ENCODE measurements around the gene ATF5. TPM values are rescaled to one million over a fixed set of nuclear protein-coding genes. Genes with fewer than 3 reads are reported as not detected.

ATF5 gene
- total and polyA plus RNA-seq, 10 of the 15 experiments (the other 5 are each of a cell fraction or from before 2014, with no cell fraction given) = 9.1 to 133 (median 24.0) TPM

DNA sequence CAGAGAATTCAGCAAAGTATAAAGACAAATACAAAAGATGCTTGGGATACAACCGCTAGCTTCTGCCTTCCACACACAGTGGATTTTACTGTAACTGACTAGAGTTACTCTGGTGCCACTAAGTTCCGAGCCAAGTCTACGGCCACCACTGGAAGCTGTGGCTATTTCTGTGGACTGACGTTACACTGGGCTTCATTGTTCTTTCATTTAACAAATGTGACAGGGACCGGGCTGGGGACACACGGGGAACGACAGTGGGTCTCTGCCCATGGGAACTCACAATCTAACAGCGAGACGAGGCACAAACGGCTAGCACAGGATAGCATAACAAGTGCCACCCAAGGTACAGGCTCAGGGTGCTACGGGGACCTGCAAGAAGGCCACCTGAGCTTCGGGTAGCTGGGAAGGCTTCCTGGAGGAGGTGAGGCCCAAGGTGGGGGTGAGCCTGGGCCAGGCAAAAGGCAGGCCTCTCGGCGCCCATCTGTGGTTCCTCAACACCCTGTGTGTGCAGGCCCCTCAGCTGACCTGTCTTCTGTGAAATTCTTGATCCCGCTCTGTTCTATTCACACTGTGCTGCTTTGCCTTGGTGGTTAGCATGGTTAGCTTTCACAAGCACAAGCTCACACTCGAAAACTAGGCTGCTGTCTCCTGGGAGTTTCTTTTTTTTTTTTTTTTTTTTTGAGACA lies 22.0 kb upstream of the ATF5 start (continued):
- TF ChIP-seq, protein P1, sequence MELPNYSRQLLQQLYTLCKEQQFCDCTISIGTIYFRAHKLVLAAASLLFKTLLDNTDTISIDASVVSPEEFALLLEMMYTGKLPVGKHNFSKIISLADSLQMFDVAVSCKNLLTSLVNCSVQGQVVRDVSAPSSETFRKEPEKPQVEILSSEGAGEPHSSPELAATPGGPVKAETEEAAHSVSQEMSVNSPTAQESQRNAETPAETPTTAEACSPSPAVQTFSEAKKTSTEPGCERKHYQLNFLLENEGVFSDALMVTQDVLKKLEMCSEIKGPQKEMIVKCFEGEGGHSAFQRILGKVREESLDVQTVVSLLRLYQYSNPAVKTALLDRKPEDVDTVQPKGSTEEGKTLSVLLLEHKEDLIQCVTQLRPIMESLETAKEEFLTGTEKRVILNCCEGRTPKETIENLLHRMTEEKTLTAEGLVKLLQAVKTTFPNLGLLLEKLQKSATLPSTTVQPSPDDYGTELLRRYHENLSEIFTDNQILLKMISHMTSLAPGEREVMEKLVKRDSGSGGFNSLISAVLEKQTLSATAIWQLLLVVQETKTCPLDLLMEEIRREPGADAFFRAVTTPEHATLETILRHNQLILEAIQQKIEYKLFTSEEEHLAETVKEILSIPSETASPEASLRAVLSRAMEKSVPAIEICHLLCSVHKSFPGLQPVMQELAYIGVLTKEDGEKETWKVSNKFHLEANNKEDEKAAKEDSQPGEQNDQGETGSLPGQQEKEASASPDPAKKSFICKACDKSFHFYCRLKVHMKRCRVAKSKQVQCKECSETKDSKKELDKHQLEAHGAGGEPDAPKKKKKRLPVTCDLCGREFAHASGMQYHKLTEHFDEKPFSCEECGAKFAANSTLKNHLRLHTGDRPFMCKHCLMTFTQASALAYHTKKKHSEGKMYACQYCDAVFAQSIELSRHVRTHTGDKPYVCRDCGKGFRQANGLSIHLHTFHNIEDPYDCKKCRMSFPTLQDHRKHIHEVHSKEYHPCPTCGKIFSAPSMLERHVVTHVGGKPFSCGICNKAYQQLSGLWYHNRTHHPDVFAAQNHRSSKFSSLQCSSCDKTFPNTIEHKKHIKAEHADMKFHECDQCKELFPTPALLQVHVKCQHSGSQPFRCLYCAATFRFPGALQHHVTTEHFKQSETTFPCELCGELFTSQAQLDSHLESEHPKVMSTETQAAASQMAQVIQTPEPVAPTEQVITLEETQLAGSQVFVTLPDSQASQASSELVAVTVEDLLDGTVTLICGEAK (IDR thresholded peaks at IDR 0.05; ENCODE audit: borderline replicate concordance) = no peak
- TF ChIP-seq ETV6 (conservative IDR thresholded peaks at IDR 0.05 in 1 of 2, IDR thresholded peaks at IDR 0.05 in 1 of 2; ENCODE audit: borderline replicate concordance in 1 of 2, low read depth in 1 of 2) (no peak), POLR2AphosphoS5 (IDR thresholded peaks at IDR 0.05; ENCODE audit: low read length) (no peak; the same call in 1 of the 2 replicates), SPI1 (IDR thresholded peaks at IDR 0.05; ENCODE audit: borderline replicate concordance, insufficient read depth, low read depth, low read length) (no peak), IKZF2 (IDR thresholded peaks at IDR 0.05) (no peak; a peak in 1 of 4 replicates), ASH2L (IDR thresholded peaks at IDR 0.05; ENCODE audit: borderline replicate concordance, low read depth) (no peak), EED (IDR thresholded peaks at IDR 0.05; ENCODE audit: low read depth) (no peak), PBX3 (IDR thresholded peaks at IDR 0.05; ENCODE audit: insufficient replicate concordance, low read depth, low read length) (no peak), CHD4 (IDR thresholded peaks at IDR 0.05) (no peak), ZNF217 (IDR thresholded peaks at IDR 0.05) (no peak; the same call in 1 of the 2 replicates), TCF12 (IDR thresholded peaks at IDR 0.05; ENCODE audit: low read depth, low read length) (peak; percentile 32; the same call in 1 of the 2 replicates), SUPT20H (IDR thresholded peaks at IDR 0.05; ENCODE audit: borderline replicate concordance, control insufficient read depth, low read depth, low read length) (no peak), MEF2A (IDR thresholded peaks at IDR 0.05; ENCODE audit: insufficient read depth, low read depth, low read length) (no peak), BACH1 (IDR thresholded peaks at IDR 0.05; ENCODE audit: borderline replicate concordance) (no peak), MXI1 (IDR thresholded peaks at IDR 0.05; ENCODE audit: low read depth, low read length) (no peak), MTA2 (IDR thresholded peaks at IDR 0.05; ENCODE audit: low read depth) (no peak)
- TF ChIP-seq, protein P2, sequence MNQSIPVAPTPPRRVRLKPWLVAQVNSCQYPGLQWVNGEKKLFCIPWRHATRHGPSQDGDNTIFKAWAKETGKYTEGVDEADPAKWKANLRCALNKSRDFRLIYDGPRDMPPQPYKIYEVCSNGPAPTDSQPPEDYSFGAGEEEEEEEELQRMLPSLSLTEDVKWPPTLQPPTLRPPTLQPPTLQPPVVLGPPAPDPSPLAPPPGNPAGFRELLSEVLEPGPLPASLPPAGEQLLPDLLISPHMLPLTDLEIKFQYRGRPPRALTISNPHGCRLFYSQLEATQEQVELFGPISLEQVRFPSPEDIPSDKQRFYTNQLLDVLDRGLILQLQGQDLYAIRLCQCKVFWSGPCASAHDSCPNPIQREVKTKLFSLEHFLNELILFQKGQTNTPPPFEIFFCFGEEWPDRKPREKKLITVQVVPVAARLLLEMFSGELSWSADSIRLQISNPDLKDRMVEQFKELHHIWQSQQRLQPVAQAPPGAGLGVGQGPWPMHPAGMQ (IDR thresholded peaks at IDR 0.05; ENCODE audit: borderline replicate concordance) = no peak
- TF ChIP-seq, protein P3, sequence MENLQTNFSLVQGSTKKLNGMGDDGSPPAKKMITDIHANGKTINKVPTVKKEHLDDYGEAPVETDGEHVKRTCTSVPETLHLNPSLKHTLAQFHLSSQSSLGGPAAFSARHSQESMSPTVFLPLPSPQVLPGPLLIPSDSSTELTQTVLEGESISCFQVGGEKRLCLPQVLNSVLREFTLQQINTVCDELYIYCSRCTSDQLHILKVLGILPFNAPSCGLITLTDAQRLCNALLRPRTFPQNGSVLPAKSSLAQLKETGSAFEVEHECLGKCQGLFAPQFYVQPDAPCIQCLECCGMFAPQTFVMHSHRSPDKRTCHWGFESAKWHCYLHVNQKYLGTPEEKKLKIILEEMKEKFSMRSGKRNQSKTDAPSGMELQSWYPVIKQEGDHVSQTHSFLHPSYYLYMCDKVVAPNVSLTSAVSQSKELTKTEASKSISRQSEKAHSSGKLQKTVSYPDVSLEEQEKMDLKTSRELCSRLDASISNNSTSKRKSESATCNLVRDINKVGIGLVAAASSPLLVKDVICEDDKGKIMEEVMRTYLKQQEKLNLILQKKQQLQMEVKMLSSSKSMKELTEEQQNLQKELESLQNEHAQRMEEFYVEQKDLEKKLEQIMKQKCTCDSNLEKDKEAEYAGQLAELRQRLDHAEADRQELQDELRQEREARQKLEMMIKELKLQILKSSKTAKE (IDR thresholded peaks at IDR 0.05; ENCODE audit: low read depth, poor library complexity, severe bottlenecking) = no peak
- TF ChIP-seq, protein P4, sequence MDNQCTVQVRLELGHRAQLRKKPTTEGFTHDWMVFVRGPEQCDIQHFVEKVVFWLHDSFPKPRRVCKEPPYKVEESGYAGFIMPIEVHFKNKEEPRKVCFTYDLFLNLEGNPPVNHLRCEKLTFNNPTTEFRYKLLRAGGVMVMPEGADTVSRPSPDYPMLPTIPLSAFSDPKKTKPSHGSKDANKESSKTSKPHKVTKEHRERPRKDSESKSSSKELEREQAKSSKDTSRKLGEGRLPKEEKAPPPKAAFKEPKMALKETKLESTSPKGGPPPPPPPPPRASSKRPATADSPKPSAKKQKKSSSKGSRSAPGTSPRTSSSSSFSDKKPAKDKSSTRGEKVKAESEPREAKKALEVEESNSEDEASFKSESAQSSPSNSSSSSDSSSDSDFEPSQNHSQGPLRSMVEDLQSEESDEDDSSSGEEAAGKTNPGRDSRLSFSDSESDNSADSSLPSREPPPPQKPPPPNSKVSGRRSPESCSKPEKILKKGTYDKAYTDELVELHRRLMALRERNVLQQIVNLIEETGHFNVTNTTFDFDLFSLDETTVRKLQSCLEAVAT (IDR thresholded peaks at IDR 0.05) = peak; percentile 41; the same call in 1 of the 2 replicates
